Keratinocyte (primary cell): ENCODE measurements around the gene SIGLEC7. TPM values are rescaled to one million over a fixed set of nuclear protein-coding genes. Genes with fewer than 3 reads are reported as not detected.

Experiments used
- DNase-seq: peaks from one replicate; pipeline ENCODE4 v3.0.0-alpha.2; 2011; ENCODE audit warnings: low read depth, missing footprints, low spot score
- FAIRE-seq: peaks from 2 replicates; lab custom pipeline; 2011; peaks lifted over from hg19 to GRCh38; lab: Jason Lieb, UNC
- H2AFZ ChIP-seq: 2 replicates; pipeline ENCODE4 v1.6.0; 2012; ENCODE audit warnings: low read length, control low read depth, inconsistent platforms; ENCODE audit not compliant: control insufficient read depth
- H3K27ac ChIP-seq: 2 replicates; pipeline ENCODE4 v1.5.1; 2011; ENCODE audit warnings: low read length; ENCODE audit not compliant: control insufficient read depth, insufficient read depth
- H3K27me3 ChIP-seq: 3 replicates; pipeline ENCODE4 v1.6.0; 2011; ENCODE audit warnings: low read length; ENCODE audit not compliant: control insufficient read depth, insufficient read depth; ENCODE audit errors: extremely low read depth
- H3K36me3 ChIP-seq, 2 experiments: 2 replicates in 1 of 2; 3 replicates in 1 of 2; pipeline ENCODE4 v1.5.1; 2011; ENCODE audit warnings: low read length in 2 of 2, mild to moderate bottlenecking in 1 of 2; ENCODE audit not compliant: control insufficient read depth in 2 of 2, insufficient read depth in 2 of 2; ENCODE audit errors: extremely low read depth in 1 of 2
- H3K4me1 ChIP-seq: 3 replicates; pipeline ENCODE4 v1.5.1; 2011; ENCODE audit warnings: low read length; ENCODE audit not compliant: control insufficient read depth, insufficient read depth; ENCODE audit errors: extremely low read depth
- H3K4me2 ChIP-seq: 3 replicates; pipeline ENCODE4 v1.6.0; 2011; ENCODE audit warnings: low read depth, low read length; ENCODE audit not compliant: control insufficient read depth, insufficient read depth; ENCODE audit errors: extremely low read depth
- H3K4me3 ChIP-seq, 3 experiments: fragments of 200-600 bp in 1 of 3; sonication (generic) in 1 of 3; 2 replicates in 2 of 3; 3 replicates in 1 of 3; pipeline ENCODE4 v1.5.1; 2011 to 2016; ENCODE audit warnings: low read length in 3 of 3, mild to moderate bottlenecking in 3 of 3, control low read depth in 2 of 3, inconsistent platforms in 1 of 3, low read depth in 1 of 3, mixed read lengths in 1 of 3, mixed run types in 1 of 3, moderate library complexity in 1 of 3; ENCODE audit not compliant: control insufficient read depth in 2 of 3, insufficient read depth in 2 of 3; ENCODE audit errors: extremely low read depth in 1 of 3
- H3K79me2 ChIP-seq: 2 replicates; pipeline ENCODE4 v1.6.0; 2012; ENCODE audit warnings: low read length; ENCODE audit not compliant: control insufficient read depth, insufficient read depth
- H3K9ac ChIP-seq: 3 replicates; pipeline ENCODE4 v1.6.0; 2011; ENCODE audit warnings: low read length; ENCODE audit not compliant: control insufficient read depth, insufficient read depth; ENCODE audit errors: extremely low read depth
- H3K9me1 ChIP-seq: 3 replicates; pipeline ENCODE4 v1.6.0; 2011; ENCODE audit warnings: low read length; ENCODE audit not compliant: control insufficient read depth, insufficient read depth; ENCODE audit errors: extremely low read depth
- H3K9me3 ChIP-seq: 2 replicates; pipeline ENCODE4 v1.5.1; 2012; ENCODE audit warnings: low read depth, low read length; ENCODE audit not compliant: control insufficient read depth
- H4K20me1 ChIP-seq: 3 replicates; pipeline ENCODE4 v1.6.0; 2011; ENCODE audit warnings: low read length; ENCODE audit not compliant: control insufficient read depth, insufficient read depth; ENCODE audit errors: extremely low read depth
- EZH2 ChIP-seq: IDR thresholded peaks from one replicate; pipeline ENCODE4 v1.6.1; 2012; ENCODE audit warnings: inconsistent platforms, mild to moderate bottlenecking, low read length, moderate library complexity
- dilution Hi-C: fragments of 300-500 bp; cut with MboI; formaldehyde crosslinking; loops from one replicate; pipeline ENCODE4 v1.7.0; 2020; ENCODE audit warnings: low sequenced_read_pairs; ENCODE audit not compliant: extremely low pct_ligation_motif_present
- polyA plus RNA-seq, 5 experiments: library from polyadenylated mRNA; depleted of rRNA in 3 of 5; stranded (reverse) in 3 of 5; stranded (forward) in 1 of 5; unstranded in 1 of 5; fragments of >200 nt; gene quantifications; 1 replicate in 1 of 5; 2 replicates in 3 of 5; 3 replicates in 1 of 5; pipeline versions ENCODE4 v1.2.1 to v1.2.3, GENCODE V29; 2011 to 2012; ENCODE audit warnings: missing spikeins in 2 of 5, low read depth in 1 of 5, low replicate concordance in 1 of 5
- TF ChIP-seq, protein P1 (sequence below), 3 experiments: IDR thresholded peaks in 1 of 3; conservative IDR thresholded peaks in 1 of 3; optimal IDR thresholded peaks in 1 of 3; 2 replicates in 2 of 3; 3 replicates in 1 of 3; pipeline versions ENCODE3 to v1.5.1; 2011; ENCODE audit warnings: low read length in 3 of 3, mild to moderate bottlenecking in 3 of 3, moderate library complexity in 2 of 3, control low read depth in 1 of 3, inconsistent platforms in 1 of 3; ENCODE audit not compliant: insufficient read depth in 2 of 3; ENCODE audit errors: extremely low read depth in 1 of 3

The SIGLEC7 gene
- polyA plus RNA-seq, 1 donor (not counting 4 experiments of a cell fraction or from before 2014, with no cell fraction given), result not detected

DNA sequence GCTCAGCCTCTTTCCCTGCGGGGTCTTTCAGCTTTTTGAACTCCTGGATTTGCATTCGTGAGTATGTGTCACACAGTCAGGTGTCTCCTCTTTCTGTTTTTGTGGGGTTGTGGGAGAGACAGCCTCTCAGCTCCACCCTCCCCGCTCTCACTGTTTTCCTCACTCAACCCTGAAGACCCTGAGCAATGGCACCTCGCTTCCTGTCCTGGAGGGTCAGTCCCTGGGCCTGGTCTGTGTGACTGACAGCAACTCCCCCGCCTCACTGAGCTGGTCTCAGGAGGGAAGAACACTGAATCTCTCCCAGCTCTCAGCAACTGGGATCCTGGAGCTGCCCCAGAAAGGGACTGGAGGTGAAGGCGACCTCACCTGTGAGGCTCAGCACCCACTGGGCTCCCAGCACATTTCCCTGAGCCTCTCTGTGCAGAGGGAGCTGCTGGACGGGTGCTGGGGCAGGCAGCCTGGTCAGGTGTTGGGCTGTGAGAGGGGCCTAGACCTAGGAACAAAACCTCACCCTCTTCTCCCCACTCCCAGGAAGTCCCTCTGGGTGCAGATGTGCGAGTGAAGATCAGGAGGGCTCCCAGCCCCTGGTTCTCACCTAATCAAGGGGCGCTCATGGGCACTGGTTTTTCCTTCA, 4.2 kb upstream of the SIGLEC7 start:
- no peak for FAIRE-seq
- H3K36me3 ChIP-seq, result no peaks in the 10 kb centered on the region

DNA sequence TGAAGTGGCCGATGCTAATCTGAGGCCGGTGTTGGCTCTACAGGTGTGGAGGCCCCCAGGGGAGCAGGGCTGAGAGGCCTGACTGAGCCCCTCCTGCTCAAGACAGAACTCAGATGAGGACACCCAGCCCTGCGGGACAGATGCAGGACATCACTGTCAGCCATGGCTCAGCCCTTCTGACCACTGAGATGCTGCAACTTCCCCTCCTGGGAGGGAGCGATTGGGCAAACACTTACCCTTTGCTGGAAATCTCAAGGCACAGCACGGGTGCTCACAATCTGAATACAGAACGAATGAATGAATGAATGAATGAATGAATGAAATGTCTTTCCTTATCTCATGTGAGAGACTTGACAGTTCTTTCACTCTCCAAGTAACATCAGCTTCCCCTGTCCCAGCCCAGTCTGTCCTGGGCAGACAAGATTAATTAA, 3.5 kb upstream of the SIGLEC7 start:
- no peaks in the 10 kb centered on the region for H3K9me3 ChIP-seq
- DNase-seq, result no peak

More for the DNA sequence above, 4.2 kb upstream of the SIGLEC7 start:
- H3K9me3 ChIP-seq, result no peaks in the 10 kb centered on the region
- no peak overlapping the region for H3K4me3 ChIP-seq
- dilution Hi-C loops, result no loop called here
- no peak for DNase-seq
- H3K27ac ChIP-seq, result no peak overlapping the region
- peaks cover 7% of the 10 kb centered on the region for H3K27me3 ChIP-seq
- no peaks in the 10 kb centered on the region for H4K20me1 ChIP-seq
- H3K4me1 ChIP-seq, result no peaks in the 10 kb centered on the region
- no peaks in the 10 kb centered on the region for H3K79me2 ChIP-seq
- no peaks in the 10 kb centered on the region for H3K9me1 ChIP-seq
- no peak overlapping the region for H3K4me2 ChIP-seq
- TF ChIP-seq, protein P1, sequence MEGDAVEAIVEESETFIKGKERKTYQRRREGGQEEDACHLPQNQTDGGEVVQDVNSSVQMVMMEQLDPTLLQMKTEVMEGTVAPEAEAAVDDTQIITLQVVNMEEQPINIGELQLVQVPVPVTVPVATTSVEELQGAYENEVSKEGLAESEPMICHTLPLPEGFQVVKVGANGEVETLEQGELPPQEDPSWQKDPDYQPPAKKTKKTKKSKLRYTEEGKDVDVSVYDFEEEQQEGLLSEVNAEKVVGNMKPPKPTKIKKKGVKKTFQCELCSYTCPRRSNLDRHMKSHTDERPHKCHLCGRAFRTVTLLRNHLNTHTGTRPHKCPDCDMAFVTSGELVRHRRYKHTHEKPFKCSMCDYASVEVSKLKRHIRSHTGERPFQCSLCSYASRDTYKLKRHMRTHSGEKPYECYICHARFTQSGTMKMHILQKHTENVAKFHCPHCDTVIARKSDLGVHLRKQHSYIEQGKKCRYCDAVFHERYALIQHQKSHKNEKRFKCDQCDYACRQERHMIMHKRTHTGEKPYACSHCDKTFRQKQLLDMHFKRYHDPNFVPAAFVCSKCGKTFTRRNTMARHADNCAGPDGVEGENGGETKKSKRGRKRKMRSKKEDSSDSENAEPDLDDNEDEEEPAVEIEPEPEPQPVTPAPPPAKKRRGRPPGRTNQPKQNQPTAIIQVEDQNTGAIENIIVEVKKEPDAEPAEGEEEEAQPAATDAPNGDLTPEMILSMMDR (optimal IDR thresholded peaks at IDR 0.05 in 1 of 3, IDR thresholded peaks at IDR 0.05 in 1 of 3, conservative IDR thresholded peaks at IDR 0.05 in 1 of 3; ENCODE audit: extremely low read depth in 1 of 3, insufficient read depth in 2 of 3, low read length in 3 of 3), result no peak
- no peak for TF ChIP-seq EZH2
- no peak overlapping the region for H3K9ac ChIP-seq
- no peak overlapping the region for H2AFZ ChIP-seq

More for the DNA sequence above, 3.5 kb upstream of the SIGLEC7 start:
- TF ChIP-seq EZH2, result no peak
- TF ChIP-seq, protein P1 (optimal IDR thresholded peaks at IDR 0.05 in 1 of 3, IDR thresholded peaks at IDR 0.05 in 1 of 3, conservative IDR thresholded peaks at IDR 0.05 in 1 of 3; ENCODE audit: extremely low read depth in 1 of 3, insufficient read depth in 2 of 3, low read length in 3 of 3), result no peak
- no peak overlapping the region for H2AFZ ChIP-seq
- no peak overlapping the region for H3K27ac ChIP-seq
- FAIRE-seq, result no peak
- peaks cover 7% of the 10 kb centered on the region for H3K27me3 ChIP-seq
- dilution Hi-C loops, result no loop called here
- H3K9ac ChIP-seq, result no peak overlapping the region
- no peak overlapping the region for H3K4me2 ChIP-seq
- no peaks in the 10 kb centered on the region for H3K36me3 ChIP-seq
- H3K9me1 ChIP-seq, result no peaks in the 10 kb centered on the region
- no peaks in the 10 kb centered on the region for H4K20me1 ChIP-seq
- H3K79me2 ChIP-seq, result no peaks in the 10 kb centered on the region
- no peaks in the 10 kb centered on the region for H3K4me1 ChIP-seq
- no peak overlapping the region for H3K4me3 ChIP-seq
